OCI-LY1 (cell line): ENCODE results near the gene GCC2.

ENCODE experiments used
- H2AFZ ChIP-seq: fragments of 200-600 bp; sonication (generic), shearing (Covaris generic); 2 replicates; pipeline ENCODE4 v1.6.0; 2014; ENCODE audit warnings: antibody characterized with exemption, mild to moderate bottlenecking, low read length
- H3F3A ChIP-seq: fragments of 200-600 bp; sonication (generic), shearing (Covaris generic); 2 replicates; pipeline ENCODE4 v1.6.0; 2014; ENCODE audit warnings: mild to moderate bottlenecking, antibody characterized with exemption, low read length, moderate library complexity; ENCODE audit not compliant: insufficient read depth
- H3K27ac ChIP-seq: fragments of 200-600 bp; sonication (generic); 2 replicates; pipeline ENCODE4 v1.5.1; 2014; ENCODE audit warnings: low read length, mixed run types, mild to moderate bottlenecking, low read depth; ENCODE audit not compliant: poor library complexity, severe bottlenecking
- H3K27me3 ChIP-seq: fragments of 200-600 bp; sonication (generic); 2 replicates; pipeline ENCODE4 v1.6.0; 2014; ENCODE audit warnings: antibody characterized with exemption, mild to moderate bottlenecking, low read length, moderate library complexity; ENCODE audit not compliant: insufficient read depth
- H3K36me3 ChIP-seq: fragments of 200-600 bp; sonication (generic); 2 replicates; pipeline ENCODE4 v1.6.1; 2014; ENCODE audit warnings: mild to moderate bottlenecking, antibody characterized with exemption, low read length, moderate library complexity, mixed read lengths; ENCODE audit not compliant: insufficient read depth
- H3K4me1 ChIP-seq: fragments of 200-600 bp; sonication (generic); 2 replicates; pipeline ENCODE4 v1.5.1; 2014; ENCODE audit warnings: mild to moderate bottlenecking, low read length, moderate library complexity; ENCODE audit not compliant: insufficient read depth, severe bottlenecking
- H3K4me2 ChIP-seq: fragments of 200-600 bp; sonication (generic), shearing (Covaris generic); 2 replicates; pipeline ENCODE4 v1.6.1; 2014; ENCODE audit warnings: low read length
- H3K4me3 ChIP-seq: fragments of 200-600 bp; sonication (generic); 2 replicates; pipeline ENCODE4 v1.5.1; 2014; ENCODE audit warnings: low read length, low read depth, mild to moderate bottlenecking, mixed read lengths; ENCODE audit not compliant: poor library complexity, severe bottlenecking
- H3K79me2 ChIP-seq: fragments of 200-600 bp; shearing (Covaris generic); 2 replicates; pipeline ENCODE4 v1.6.1; 2016; ENCODE audit warnings: mixed run types, low read length, mixed read lengths; ENCODE audit not compliant: insufficient read depth
- H3K9ac ChIP-seq: fragments of 200-600 bp; sonication (generic), shearing (Covaris generic); 2 replicates; pipeline ENCODE4 v1.6.1; 2014; ENCODE audit warnings: mild to moderate bottlenecking, low read length, mixed read lengths
- H3K9me2 ChIP-seq: fragments of 200-600 bp; sonication (generic), shearing (Covaris generic); 2 replicates; pipeline ENCODE4 v1.6.1; 2014; ENCODE audit warnings: low read depth, mild to moderate bottlenecking, low read length, mixed read lengths
- H3K9me3 ChIP-seq: fragments of 200-600 bp; shearing (Covaris generic); 2 replicates; pipeline ENCODE4 v1.6.1; 2014; ENCODE audit warnings: low read length, mixed read lengths
- H4K20me1 ChIP-seq: fragments of 200-600 bp; sonication (generic), shearing (Covaris generic); 2 replicates; pipeline ENCODE4 v1.6.0; 2016; ENCODE audit warnings: mild to moderate bottlenecking, low read length; ENCODE audit not compliant: insufficient read depth
- EZH2 ChIP-seq: fragments of 200-600 bp; sonication (generic), shearing (Covaris generic); IDR thresholded peaks from 2 replicates; pipeline ENCODE4 v1.8.0; 2017; ENCODE audit warnings: borderline replicate concordance, mixed run types, mild to moderate bottlenecking, antibody characterized with exemption, low read length, moderate library complexity, mixed read lengths
- TF ChIP-seq, protein P1 (sequence below): fragments of 200-600 bp; sonication (generic), shearing (Covaris generic); IDR thresholded peaks from 2 replicates; pipeline ENCODE4 v1.5.1; 2017; ENCODE audit warnings: mild to moderate bottlenecking, antibody characterized with exemption, low read length, moderate library complexity, mixed read lengths

Gene GCC2

DNA sequence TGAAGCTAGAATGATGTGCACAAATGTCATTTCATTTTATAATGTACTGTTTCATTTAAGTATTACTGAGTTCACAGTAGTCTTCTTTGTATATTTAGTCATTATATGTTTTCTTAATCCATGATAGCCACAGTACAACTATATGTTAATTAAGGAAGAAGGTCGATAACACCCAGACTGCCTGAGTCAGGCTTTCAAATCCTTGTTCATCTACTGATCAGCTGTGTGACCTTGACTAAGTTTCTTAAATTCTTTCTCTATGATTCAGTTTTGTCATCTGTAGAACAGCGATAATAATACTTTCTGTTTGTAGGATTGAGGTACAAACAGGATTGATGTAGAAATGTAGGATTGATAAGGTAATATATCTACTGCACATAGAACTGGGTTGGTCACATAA, 5.4 kb downstream of the GCC2 start:
- Histone ChIP-seq H3K4me3 (no peak overlapping the region), H3K27ac (no peak overlapping the region), H3K27me3 (no peaks in the 10 kb centered on the region), H2AFZ (no peak overlapping the region), H3K4me1 (peaks cover 13% of the 10 kb centered on the region), H3K9me3 (no peaks in the 10 kb centered on the region), H3K36me3 (peaks cover 83% of the 10 kb centered on the region), H3K9me2 (no peaks in the 10 kb centered on the region), H3K79me2 (peaks cover 8% of the 10 kb centered on the region; the same call in 1 of the 2 replicates), H3F3A (no peaks in the 10 kb centered on the region), H4K20me1 (no peaks in the 10 kb centered on the region), H3K9ac (no peak overlapping the region), H3K4me2 (no peak overlapping the region)
- TF ChIP-seq EZH2: no peak
- TF ChIP-seq, protein P1, sequence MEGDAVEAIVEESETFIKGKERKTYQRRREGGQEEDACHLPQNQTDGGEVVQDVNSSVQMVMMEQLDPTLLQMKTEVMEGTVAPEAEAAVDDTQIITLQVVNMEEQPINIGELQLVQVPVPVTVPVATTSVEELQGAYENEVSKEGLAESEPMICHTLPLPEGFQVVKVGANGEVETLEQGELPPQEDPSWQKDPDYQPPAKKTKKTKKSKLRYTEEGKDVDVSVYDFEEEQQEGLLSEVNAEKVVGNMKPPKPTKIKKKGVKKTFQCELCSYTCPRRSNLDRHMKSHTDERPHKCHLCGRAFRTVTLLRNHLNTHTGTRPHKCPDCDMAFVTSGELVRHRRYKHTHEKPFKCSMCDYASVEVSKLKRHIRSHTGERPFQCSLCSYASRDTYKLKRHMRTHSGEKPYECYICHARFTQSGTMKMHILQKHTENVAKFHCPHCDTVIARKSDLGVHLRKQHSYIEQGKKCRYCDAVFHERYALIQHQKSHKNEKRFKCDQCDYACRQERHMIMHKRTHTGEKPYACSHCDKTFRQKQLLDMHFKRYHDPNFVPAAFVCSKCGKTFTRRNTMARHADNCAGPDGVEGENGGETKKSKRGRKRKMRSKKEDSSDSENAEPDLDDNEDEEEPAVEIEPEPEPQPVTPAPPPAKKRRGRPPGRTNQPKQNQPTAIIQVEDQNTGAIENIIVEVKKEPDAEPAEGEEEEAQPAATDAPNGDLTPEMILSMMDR: no peak

DNA sequence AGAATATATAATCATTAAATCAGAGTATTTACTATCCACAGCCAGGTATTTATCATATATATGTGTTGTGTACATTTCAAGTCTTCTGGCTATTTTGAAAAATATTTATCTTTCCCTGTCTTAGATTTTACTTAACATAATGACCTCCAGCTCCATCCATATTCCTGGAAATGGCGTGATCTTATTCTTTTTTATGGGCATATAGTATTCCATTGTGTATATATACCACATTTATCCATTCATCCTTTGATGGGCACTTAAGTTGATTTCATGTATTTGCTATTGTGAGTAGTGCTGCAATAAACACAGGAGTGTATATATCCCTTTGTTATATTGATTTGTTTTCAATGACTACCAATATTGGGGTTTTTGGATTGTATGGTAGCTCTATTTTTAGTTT, 6.6 kb downstream of the GCC2 start:
- Histone ChIP-seq H3K9me2 (no peaks in the 10 kb centered on the region), H3K27ac (no peak overlapping the region), H3K4me2 (no peak overlapping the region), H3K4me1 (peaks cover 4% of the 10 kb centered on the region), H3K27me3 (no peaks in the 10 kb centered on the region), H2AFZ (no peak overlapping the region), H3K79me2 (peaks cover 5% of the 10 kb centered on the region; the same call in 1 of the 2 replicates), H3K9me3 (no peaks in the 10 kb centered on the region), H3K4me3 (no peak overlapping the region), H3K9ac (no peak overlapping the region), H3F3A (no peaks in the 10 kb centered on the region), H4K20me1 (no peaks in the 10 kb centered on the region), H3K36me3 (peaks cover 90% of the 10 kb centered on the region)
- no peak for TF ChIP-seq EZH2
- TF ChIP-seq, protein P1: no peak

DNA sequence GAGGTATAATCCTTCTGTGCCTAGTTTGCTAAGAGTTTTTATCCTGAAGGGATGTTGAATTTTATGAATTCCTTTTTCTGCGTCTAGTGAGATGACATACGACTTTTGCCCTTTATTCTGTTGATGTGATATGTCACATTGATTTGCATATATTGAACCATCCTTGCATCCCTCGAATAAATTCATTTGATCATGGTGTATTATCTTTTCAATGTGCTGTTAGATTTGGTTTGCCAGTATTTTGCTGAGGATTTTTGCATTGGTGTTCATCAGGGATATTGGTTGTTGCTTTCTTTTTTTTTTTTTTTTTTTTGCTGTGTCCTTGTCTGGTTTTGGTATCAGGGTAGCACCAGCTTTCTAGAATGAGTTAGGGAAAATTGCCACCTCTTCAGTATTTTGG, 9.1 kb downstream of the GCC2 start:
- Histone ChIP-seq H3K79me2 (peaks cover 5% of the 10 kb centered on the region; the same call in 1 of the 2 replicates), H3K9me3 (no peaks in the 10 kb centered on the region), H3K9me2 (no peaks in the 10 kb centered on the region), H4K20me1 (no peaks in the 10 kb centered on the region), H3K27me3 (no peaks in the 10 kb centered on the region), H3F3A (no peaks in the 10 kb centered on the region), H3K36me3 (peaks cover 87% of the 10 kb centered on the region), H3K27ac (no peak overlapping the region), H3K4me1 (no peaks in the 10 kb centered on the region), H2AFZ (no peak overlapping the region), H3K9ac (no peak overlapping the region), H3K4me3 (no peak overlapping the region), H3K4me2 (no peak overlapping the region)
- TF ChIP-seq EZH2: no peak
- TF ChIP-seq, protein P1: no peak
